ENCODE data around the gene RGL4.
"Not testable (repeated sequence)": the region's sequence is repeated elsewhere in the genome, so short reads cannot be mapped to it uniquely, and the experiment has no call there.

Gene RGL4

GRCh38 chr22:23670378-23671295 is 20.2 kb upstream of the RGL4 start:
- no peak for TF ChIP-seq CTCF (IDR thresholded peaks at IDR 0.05; ENCODE audit: low read depth, low read length)
- DNase-seq (ENCODE audit: extremely low read depth, low read depth), result no peak

GRCh38 chr22:23671387-23671786 is 19.4 kb upstream of the RGL4 start:
- not testable (repeated sequence) for DNase-seq (ENCODE audit: extremely low read depth, low read depth)

DNA sequence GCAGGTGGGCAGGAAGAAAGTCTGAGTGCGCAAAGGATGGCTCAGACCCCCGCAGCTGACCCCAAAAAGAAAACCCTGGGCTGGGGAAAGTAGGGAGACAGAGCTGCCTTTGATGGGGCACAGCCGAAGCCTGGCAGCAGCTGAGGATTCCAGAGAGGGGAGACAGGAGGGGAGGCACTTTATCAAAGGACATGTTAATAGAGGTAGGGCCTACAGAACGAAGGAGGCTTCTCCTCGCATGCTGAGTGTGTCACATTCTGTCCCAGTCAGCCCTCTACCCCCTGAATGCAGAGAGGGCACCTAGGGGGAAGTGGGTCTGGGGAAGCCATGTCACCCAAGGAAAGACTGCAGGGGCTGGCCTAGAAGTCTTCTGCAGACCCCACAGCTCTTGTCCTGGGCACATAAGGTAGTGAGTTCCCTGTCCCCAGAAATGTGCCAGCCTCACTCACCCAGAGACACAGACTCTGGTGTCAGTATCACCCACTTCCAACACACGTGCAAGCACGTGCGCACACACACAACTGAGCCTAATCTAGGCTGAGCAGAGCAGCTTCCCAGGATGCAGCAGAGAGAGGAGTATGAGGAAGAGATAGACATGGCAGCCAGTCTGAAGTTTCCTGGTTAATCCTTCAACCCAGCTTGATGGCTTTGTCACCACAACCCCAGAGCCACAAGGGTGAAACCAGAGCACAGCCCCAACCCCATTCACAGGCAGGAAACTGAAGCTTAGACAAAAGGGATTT is 18.3 kb upstream of the RGL4 start:
- not testable (repeated sequence) for DNase-seq (ENCODE audit: extremely low read depth, low read depth)

DNA sequence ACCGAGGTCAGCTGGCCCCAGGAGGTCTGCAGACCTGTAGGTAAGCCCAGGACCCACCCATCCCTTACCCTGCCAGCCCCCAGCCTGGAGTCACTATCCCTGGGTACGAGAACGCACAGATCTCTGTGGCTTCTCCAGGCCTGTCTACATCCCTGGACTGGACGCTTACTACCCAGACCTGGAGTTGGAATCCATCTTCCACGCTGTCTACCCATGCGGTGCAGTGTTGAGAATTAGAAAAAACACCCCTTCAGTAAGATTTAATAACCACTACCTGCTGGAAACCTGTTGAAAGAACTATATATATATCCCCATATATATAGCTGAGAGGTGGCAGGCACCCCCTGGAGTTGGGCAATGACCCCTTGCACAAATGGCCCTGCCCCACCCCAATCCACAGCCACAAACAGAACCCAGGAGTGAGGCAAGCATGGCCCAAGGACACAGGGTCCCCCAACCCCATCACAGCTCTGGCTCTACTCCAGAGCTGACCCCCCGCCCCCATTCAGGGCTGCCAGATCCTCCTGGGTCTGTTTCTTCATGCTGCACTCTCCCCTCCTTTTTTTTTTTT is 17.7 kb upstream of the RGL4 start:
- DNase-seq (ENCODE audit: extremely low read depth, low read depth), result no peak
- TF ChIP-seq CTCF (IDR thresholded peaks at IDR 0.05; ENCODE audit: low read depth, low read length), result no peak

DNA sequence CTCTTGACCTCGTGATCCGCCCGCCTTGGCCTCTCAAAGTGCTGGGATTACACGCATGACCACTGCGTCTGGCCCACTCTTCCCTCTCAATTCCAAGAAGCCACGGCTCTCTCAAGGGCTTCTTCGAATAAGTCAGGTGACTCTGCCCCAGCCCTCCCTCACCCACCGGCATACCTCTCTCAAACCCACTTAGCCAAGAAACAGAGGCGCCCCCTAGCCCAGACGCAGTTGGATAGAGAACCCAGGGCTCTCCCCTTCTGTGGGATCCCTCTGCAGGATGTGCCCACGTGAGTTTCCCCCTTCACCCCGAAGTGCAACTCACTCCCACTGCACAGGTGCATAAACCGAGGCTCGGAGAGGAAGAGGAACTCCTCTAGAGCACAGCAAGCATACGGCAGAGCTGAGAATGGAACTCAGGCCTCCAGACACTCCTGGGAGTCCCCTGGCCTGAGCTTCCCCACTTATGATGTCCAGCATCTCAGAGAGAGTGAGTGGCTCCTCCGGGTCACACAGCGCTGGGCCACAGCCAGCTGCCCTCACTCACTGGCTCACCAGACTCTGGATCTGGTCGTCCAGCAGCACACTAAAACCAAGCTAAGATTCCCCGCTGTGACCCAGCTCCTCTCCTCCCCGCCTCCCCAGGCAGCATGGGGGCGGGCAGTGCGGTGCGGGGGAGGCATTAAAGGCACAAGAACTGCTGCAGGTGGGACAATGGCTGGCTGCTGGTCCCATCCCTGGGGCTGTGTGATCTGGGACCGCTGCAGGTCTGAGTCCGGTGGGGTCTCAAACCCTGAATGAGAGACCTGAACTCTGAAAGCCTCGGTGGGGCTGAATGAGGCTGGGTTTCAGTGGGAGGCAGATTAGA is 16.8 kb upstream of the RGL4 start:
- no peak for TF ChIP-seq CTCF (IDR thresholded peaks at IDR 0.05; ENCODE audit: low read depth, low read length)
- DNase-seq (ENCODE audit: extremely low read depth, low read depth), result no peak

DNA sequence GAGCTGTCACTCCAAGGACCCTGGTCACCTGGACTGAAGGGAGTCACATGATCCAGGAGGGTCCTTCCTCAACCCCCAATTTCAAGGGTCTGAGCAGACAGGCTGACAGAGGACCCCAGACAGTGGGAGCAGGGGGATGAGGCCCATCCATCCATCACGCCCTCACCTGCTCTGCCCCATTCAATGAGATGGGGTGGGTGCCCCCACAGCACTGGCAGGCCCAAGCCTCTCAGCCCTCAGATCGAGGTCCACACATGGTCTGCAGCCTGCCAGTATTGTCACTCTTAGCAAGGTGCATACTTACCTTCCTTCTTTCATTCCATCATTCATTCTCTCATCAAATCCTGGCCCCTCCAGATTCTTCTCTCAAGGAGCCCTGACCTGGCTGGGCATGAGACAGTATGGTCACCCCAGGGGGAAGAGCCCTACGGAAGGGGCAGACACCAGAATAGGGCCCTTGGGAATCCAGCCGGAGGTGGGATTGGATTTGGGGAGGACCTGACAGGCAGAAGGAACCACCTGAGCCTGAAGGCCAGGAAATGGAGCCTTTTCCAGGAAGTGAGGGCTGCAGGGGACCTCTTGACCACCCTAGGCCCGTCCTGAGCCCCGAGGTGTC is 15.8 kb upstream of the RGL4 start:
- DNase-seq (ENCODE audit: extremely low read depth, low read depth), result not testable (repeated sequence)

- DNase-seq (ENCODE audit: extremely low read depth, low read depth), result no peak
- TF ChIP-seq CTCF (IDR thresholded peaks at IDR 0.05; ENCODE audit: low read depth, low read length), result no peak
Observed at GRCh38 chr22:23675502-23676415, 15.1 kb upstream of the RGL4 start.

GRCh38 chr22:23676841-23677700 is 13.7 kb upstream of the RGL4 start:
- not testable (repeated sequence) for DNase-seq (ENCODE audit: extremely low read depth, low read depth)
